Suprapubic skin (tissue), 4 donors: ENCODE results near the gene TEAD1.

Source experiments
- EP300 ChIP-seq: sonication (generic); formaldehyde crosslinking; IDR thresholded peaks from one replicate; pipeline ENCODE4 v1.6.1; 2017; ENCODE audit warnings: antibody characterized with exemption
- POLR2A ChIP-seq, 2 donors: fragments of 450-650 bp; IDR thresholded peaks; one replicate each; pipeline ENCODE4 v1.6.1; 2017; ENCODE audit warnings: antibody characterized with exemption in 2 of 2, mild to moderate bottlenecking in 2 of 2, moderate library complexity in 2 of 2
- POLR2AphosphoS5 ChIP-seq, 3 donors: sonication (generic); formaldehyde crosslinking; IDR thresholded peaks; one replicate each; pipeline ENCODE4 v1.6.1; 2017; ENCODE audit warnings: antibody characterized with exemption in 3 of 3
- TF ChIP-seq, protein P1 (sequence below), 2 donors: fragments of 200-600 bp in 1 of 2; fragments of 450-650 bp in 1 of 2; sonication (generic) in 1 of 2; IDR thresholded peaks; one replicate each; pipeline ENCODE4 v1.5.1; 2016 to 2019; ENCODE audit warnings: antibody characterized with exemption in 2 of 2, mild to moderate bottlenecking in 1 of 2, moderate library complexity in 1 of 2

DNA sequence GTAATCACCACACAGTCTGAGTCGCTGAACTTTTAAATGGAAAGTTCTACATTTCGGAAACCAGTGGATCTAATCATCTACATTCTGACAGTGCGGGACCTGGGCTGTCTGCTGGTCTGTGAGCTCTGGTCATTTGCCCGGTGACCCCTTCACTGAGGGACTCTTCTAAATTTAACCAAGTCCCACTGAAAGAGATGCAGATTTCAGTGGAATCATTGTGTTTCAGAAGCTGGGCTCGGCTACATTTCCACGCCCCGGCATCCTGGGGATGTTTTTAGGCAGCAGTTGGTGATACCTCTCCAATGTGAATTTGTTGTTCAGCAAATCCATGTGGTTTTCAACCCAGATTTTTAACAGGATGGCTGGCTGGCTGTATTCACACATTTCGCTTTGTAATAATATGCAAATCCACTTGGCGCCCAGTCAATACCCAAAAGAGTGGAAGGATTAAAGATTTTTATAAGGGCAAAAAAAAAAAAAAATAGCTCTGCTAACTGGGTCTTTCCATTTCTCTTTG lies 189.4 kb downstream of the TEAD1 start:
- TF ChIP-seq, protein P1, sequence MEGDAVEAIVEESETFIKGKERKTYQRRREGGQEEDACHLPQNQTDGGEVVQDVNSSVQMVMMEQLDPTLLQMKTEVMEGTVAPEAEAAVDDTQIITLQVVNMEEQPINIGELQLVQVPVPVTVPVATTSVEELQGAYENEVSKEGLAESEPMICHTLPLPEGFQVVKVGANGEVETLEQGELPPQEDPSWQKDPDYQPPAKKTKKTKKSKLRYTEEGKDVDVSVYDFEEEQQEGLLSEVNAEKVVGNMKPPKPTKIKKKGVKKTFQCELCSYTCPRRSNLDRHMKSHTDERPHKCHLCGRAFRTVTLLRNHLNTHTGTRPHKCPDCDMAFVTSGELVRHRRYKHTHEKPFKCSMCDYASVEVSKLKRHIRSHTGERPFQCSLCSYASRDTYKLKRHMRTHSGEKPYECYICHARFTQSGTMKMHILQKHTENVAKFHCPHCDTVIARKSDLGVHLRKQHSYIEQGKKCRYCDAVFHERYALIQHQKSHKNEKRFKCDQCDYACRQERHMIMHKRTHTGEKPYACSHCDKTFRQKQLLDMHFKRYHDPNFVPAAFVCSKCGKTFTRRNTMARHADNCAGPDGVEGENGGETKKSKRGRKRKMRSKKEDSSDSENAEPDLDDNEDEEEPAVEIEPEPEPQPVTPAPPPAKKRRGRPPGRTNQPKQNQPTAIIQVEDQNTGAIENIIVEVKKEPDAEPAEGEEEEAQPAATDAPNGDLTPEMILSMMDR (IDR thresholded peaks at IDR 0.05) = no peak
- TF ChIP-seq EP300 (no peak), POLR2A (IDR thresholded peaks at IDR 0.05) (no peak), POLR2AphosphoS5 (IDR thresholded peaks at IDR 0.05) (no peak)
